HEK293 (cell line): ENCODE measurements around the gene HOXB4.

ENCODE experiments used
- GLIS2 ChIP-seq: fragments of 450-650 bp; formaldehyde crosslinking; IDR thresholded peaks from 2 replicates; pipeline ENCODE4 v1.5.1; 2016; ENCODE audit warnings: missing biosample characterization, missing genetic modification characterization
- IKZF3 ChIP-seq: fragments of 450-650 bp; IDR thresholded peaks from 2 replicates; pipeline ENCODE4 v1.5.0; 2018; ENCODE audit warnings: missing biosample characterization, mild to moderate bottlenecking, missing genetic modification characterization, moderate library complexity
- KLF8 ChIP-seq: fragments of 450-650 bp; formaldehyde crosslinking; IDR thresholded peaks from 2 replicates; pipeline ENCODE4 v1.5.1; 2016; ENCODE audit warnings: missing biosample characterization, missing genetic modification characterization
- PATZ1 ChIP-seq: fragments of 450-650 bp; formaldehyde crosslinking; IDR thresholded peaks from 2 replicates; pipeline ENCODE4 v1.5.1; 2016; ENCODE audit warnings: missing biosample characterization, missing genetic modification characterization
- PRDM4 ChIP-seq: fragments of 450-650 bp; formaldehyde crosslinking; IDR thresholded peaks from 2 replicates; pipeline ENCODE4 v1.5.1; 2017; ENCODE audit warnings: missing biosample characterization, missing genetic modification characterization
- TSHZ1 ChIP-seq: fragments of 450-650 bp; formaldehyde crosslinking; IDR thresholded peaks from 2 replicates; pipeline ENCODE4 v1.5.1; 2016; ENCODE audit warnings: missing biosample characterization, missing genetic modification characterization, borderline replicate concordance
- ZBTB10 ChIP-seq: fragments of 450-650 bp; formaldehyde crosslinking; IDR thresholded peaks from 2 replicates; pipeline ENCODE4 v1.5.1; 2016; ENCODE audit warnings: missing biosample characterization, missing genetic modification characterization
- ZBTB20 ChIP-seq: fragments of 450-650 bp; formaldehyde crosslinking; IDR thresholded peaks from 2 replicates; pipeline ENCODE4 v1.5.1; 2016; ENCODE audit warnings: missing biosample characterization, missing genetic modification characterization
- ZFP69B ChIP-seq: fragments of 450-650 bp; formaldehyde crosslinking; IDR thresholded peaks from 2 replicates; pipeline ENCODE4 v1.5.1; 2016; ENCODE audit warnings: missing biosample characterization, missing genetic modification characterization
- ZNF148 ChIP-seq: fragments of 450-650 bp; formaldehyde crosslinking; IDR thresholded peaks from 2 replicates; pipeline ENCODE4 v1.5.0; 2017; ENCODE audit warnings: missing biosample characterization, missing genetic modification characterization, borderline replicate concordance
- ZNF24 ChIP-seq: fragments of 450-650 bp; formaldehyde crosslinking; IDR thresholded peaks from 2 replicates; pipeline ENCODE4 v1.5.1; 2016; ENCODE audit warnings: missing biosample characterization, missing genetic modification characterization
- ZNF248 ChIP-seq: fragments of 450-650 bp; formaldehyde crosslinking; IDR thresholded peaks from 2 replicates; pipeline ENCODE4 v1.5.1; 2017; ENCODE audit warnings: missing biosample characterization, missing genetic modification characterization
- ZNF335 ChIP-seq: fragments of 450-650 bp; formaldehyde crosslinking; conservative IDR thresholded peaks from 2 replicates; pipeline ENCODE4 v1.5.1; 2016; ENCODE audit warnings: missing biosample characterization, missing genetic modification characterization
- ZNF404 ChIP-seq: fragments of 450-650 bp; formaldehyde crosslinking; IDR thresholded peaks from 2 replicates; pipeline ENCODE4 v1.5.1; 2017; ENCODE audit warnings: missing biosample characterization, missing genetic modification characterization
- ZNF660 ChIP-seq: fragments of 450-650 bp; IDR thresholded peaks from 2 replicates; pipeline ENCODE4 v1.5.1; 2018; ENCODE audit warnings: missing biosample characterization, mild to moderate bottlenecking, missing genetic modification characterization

The HOXB4 gene

GRCh38 chr17:48600244-48601098 lies 22.3 kb upstream of the HOXB4 start (continued):
- TF ChIP-seq PRDM4 (tag by site-specific recombination): no peak
- TF ChIP-seq ZNF335 (tag by site-specific recombination): peak; percentile 69
- TF ChIP-seq ZBTB20: peak; percentile 99
- TF ChIP-seq IKZF3 (tag by site-specific recombination): peak; percentile 29
- no peak for TF ChIP-seq ZNF24 (tag by site-specific recombination)
- TF ChIP-seq PATZ1 (tag by site-specific recombination): peak; percentile 66
- TF ChIP-seq GLIS2: peak; percentile 28; the same call in 1 of the 2 replicates
- TF ChIP-seq ZBTB10 (tag by site-specific recombination): peak; percentile 73; the same call in 1 of the 2 replicates
- TF ChIP-seq ZFP69B (tag by site-specific recombination): peak; percentile 62; the same call in 1 of the 2 replicates
- TF ChIP-seq ZNF248: no peak
- no peak for TF ChIP-seq ZNF404 (tag by site-specific recombination)
- TF ChIP-seq TSHZ1 (tag by site-specific recombination): peak; percentile 64; the same call in 1 of the 2 replicates
- no peak for TF ChIP-seq ZNF148
- TF ChIP-seq KLF8 (tag by site-specific recombination): peak; percentile 72
- TF ChIP-seq ZNF660: 0 out of 2 replicates have a peak, but pooled peaks have one; percentile 16
- TF ChIP-seq, all 188 proteins: peak for 44
